OCI-LY3 (cell line): ENCODE results near the gene SOX5.

Experiments
- CTCF ChIP-seq: fragments of 200-600, 300-600 bp; sonication (generic); IDR thresholded peaks from 2 replicates; pipeline ENCODE4 v1.5.1; 2014; ENCODE audit warnings: antibody characterized with exemption, low read length, low read depth
- EZH2phosphoT487 ChIP-seq: fragments of 200-600 bp; shearing (Covaris generic); IDR thresholded peaks from 2 replicates; pipeline ENCODE4 v1.6.1; 2018; ENCODE audit warnings: antibody characterized with exemption, mixed run types, low read depth

GRCh38 chr12:23827353-23827752 is 122.1 kb downstream of the SOX5 start:
- TF ChIP-seq CTCF = no peak
- no peak for TF ChIP-seq EZH2phosphoT487
